K562 (cell line): ENCODE data around the gene DCAF11. TPM values are rescaled to one million over a fixed set of nuclear protein-coding genes. Genes with fewer than 3 reads are reported as not detected.
A peak's percentile ranks its signal among the peaks of the same experiment; 100 is the strongest.

Experiments used
- ATF2 ChIP-seq: sonication (generic); formaldehyde crosslinking; IDR thresholded peaks from 2 replicates; pipeline ENCODE4 v1.8.1; 2022; ENCODE audit warnings: missing genetic modification reagents
- CXXC5 ChIP-seq: fragments of 250-450 bp; sonication (Bioruptor Pico); IDR thresholded peaks from 2 replicates; pipeline ENCODE4 v1.8.0; 2022; ENCODE audit warnings: inconsistent platforms, mild to moderate bottlenecking, moderate library complexity
- DMBX1 ChIP-seq: fragments of 250-450 bp; sonication (Bioruptor Pico); IDR thresholded peaks from 2 replicates; pipeline ENCODE4 v1.8.0; 2022; ENCODE audit warnings: inconsistent platforms, mild to moderate bottlenecking, moderate library complexity, borderline replicate concordance
- E2F6 ChIP-seq, 2 experiments: IDR thresholded peaks; 2 replicates each; pipeline ENCODE4 v1.6.1; 2011; ENCODE audit warnings: borderline replicate concordance in 1 of 2, control low read depth in 1 of 2, low read depth in 1 of 2, low read length in 1 of 2, mild to moderate bottlenecking in 1 of 2, mixed read lengths in 1 of 2, moderate library complexity in 1 of 2; ENCODE audit not compliant: insufficient read depth in 1 of 2, insufficient read length in 1 of 2, poor library complexity in 1 of 2, severe bottlenecking in 1 of 2; ENCODE audit errors: extremely low read depth in 1 of 2
- MCM2 ChIP-seq: fragments of 450-650 bp; IDR thresholded peaks from 2 replicates; pipeline ENCODE4 v1.6.1; 2017; ENCODE audit warnings: low read depth, mild to moderate bottlenecking
- NFIC ChIP-seq: fragments of 450-650 bp; IDR thresholded peaks from 2 replicates; pipeline ENCODE4 v1.6.1; 2017; ENCODE audit warnings: mild to moderate bottlenecking, inconsistent platforms
- PHF8 ChIP-seq: fragments of 200-600 bp; sonication (generic); IDR thresholded peaks from 2 replicates; pipeline ENCODE4 v1.6.1; 2012; ENCODE audit warnings: mixed run types, mild to moderate bottlenecking, inconsistent platforms, low read length, moderate library complexity, borderline replicate concordance
- ZFX ChIP-seq: sonication (generic); formaldehyde crosslinking; IDR thresholded peaks from 2 replicates; pipeline ENCODE4 v1.8.0; 2022; ENCODE audit warnings: mild to moderate bottlenecking, missing genetic modification reagents, moderate library complexity
- polyA plus RNA-seq, 8 experiments: library from polyadenylated mRNA; depleted of rRNA in 4 of 8; stranded (reverse) in 5 of 8; unstranded in 3 of 8; fragments of >200 nt; fragmentation: Nextera tagmentation in 2 of 8; fragmentation: Illumina TruSeq in 1 of 8; extraction: Ambion mirVana in 2 of 8; extraction: Trizol in 1 of 8; gene quantifications; 2 replicates each; pipeline versions ENCODE4 v1.2.1 to v1.2.3, GENCODE V29; 2011 to 2014; ENCODE audit warnings: inconsistent platforms in 1 of 8, missing spikeins in 1 of 8
- total RNA-seq, 7 experiments: library from RNA; depleted of rRNA in 6 of 7; stranded (reverse); fragments of >200 nt in 6 of 7; fragmentation: Illumina TruSeq in 2 of 7; extraction: Trizol in 2 of 7; gene quantifications; 2 replicates each; pipeline versions ENCODE4 v1.2.1 to v1.2.3, GENCODE V29; 2011 to 2021; ENCODE audit warnings: low replicate concordance in 1 of 7

DCAF11 gene
- total and polyA plus RNA-seq, 9 of the 15 experiments (the other 6 are each of a cell fraction or from before 2014, with no cell fraction given) = 8.5 to 46.2 (median 36.4) TPM

GRCh38 chr14:24080888-24081738, 33.5 kb upstream of the DCAF11 start (continued):
- TF ChIP-seq ATF2 (CRISPR knock-in tag) (no peak), ZFX (CRISPR knock-in tag) (peak; percentile 82), MCM2 (no peak), NFIC (0 out of 2 replicates have a peak, but pooled peaks have one; percentile 10), E2F6 (IDR thresholded peaks at IDR 0.05; ENCODE audit: borderline replicate concordance in 1 of 2, extremely low read depth in 1 of 2, insufficient read depth in 1 of 2, insufficient read length in 1 of 2, low read depth in 1 of 2, low read length in 1 of 2, poor library complexity in 1 of 2, severe bottlenecking in 1 of 2) (peak in 1 of 2 experiments; percentile 54), CXXC5 (CRISPR knock-in tag) (peak; percentile 70; the same call in 1 of the 2 replicates), DMBX1 (CRISPR knock-in tag) (no peak), PHF8 (peak; percentile 87; the same call in 1 of the 2 replicates)
- TF ChIP-seq, all 486 proteins: peak for 50
